SK-N-SH treated with all-trans-retinoic acid at 6 μM for 48 hours (cell line): ENCODE measurements around the gene WDR59.

Source experiments
- CREB5 ChIP-seq: fragments of 250-450 bp; sonication (Bioruptor Pico); IDR thresholded peaks from 2 replicates; pipeline ENCODE4 v1.5.1; 2020; ENCODE audit warnings: low read depth, mild to moderate bottlenecking, moderate library complexity
- PATZ1 ChIP-seq: fragments of 250-450 bp; sonication (Bioruptor Pico); IDR thresholded peaks from 2 replicates; pipeline ENCODE4 v1.8.0; 2020; ENCODE audit warnings: mild to moderate bottlenecking, moderate library complexity, borderline replicate concordance
- PPARA ChIP-seq: fragments of 250-450 bp; sonication (Bioruptor Pico); IDR thresholded peaks from 2 replicates; pipeline ENCODE4 v1.5.0; 2020; ENCODE audit warnings: mild to moderate bottlenecking, borderline replicate concordance
- ZFP3 ChIP-seq: fragments of 250-450 bp; sonication (Bioruptor Pico); IDR thresholded peaks from 2 replicates; pipeline ENCODE4 v1.5.0; 2020; ENCODE audit warnings: mild to moderate bottlenecking, moderate library complexity

- no peak for TF ChIP-seq PPARA
- no peak for TF ChIP-seq PATZ1
- no peak for TF ChIP-seq ZFP3
- TF ChIP-seq CREB5 (CRISPR knock-in tag): no peak
These were observed 148.7 kb downstream of the WDR59 start for GRCh38 chr16:74836111-74836671.
